CD4-positive, alpha-beta memory T cell (primary cell): ENCODE results near the gene PGM3. TPM values are rescaled to one million over a fixed set of nuclear protein-coding genes. Genes with fewer than 3 reads are reported as not detected.

Experiments
- CTCF ChIA-PET: fragments of 350-600 bp; sonication (Branson Sonifier 250); formaldehyde crosslinking; loops from one replicate; lab custom pipeline; 2021; ENCODE audit warnings: inconsistent platforms; ENCODE audit not compliant: partially characterized antibody; lab: Charles Lee
- POLR2A ChIA-PET: fragments of 350-600 bp; sonication (Branson Sonifier 250); formaldehyde crosslinking; loops from one replicate; lab custom pipeline; 2021; ENCODE audit not compliant: partially characterized antibody; lab: Charles Lee
- DNase-seq, 5 donors: peaks; one replicate each; pipeline versions ENCODE4 v3.0.0 to v3.0.0-alpha.2; 2020 to 2022; ENCODE audit warnings: mixed read lengths in 1 of 5
- H3K27ac ChIP-seq: one replicate; pipeline ENCODE4 v1.7.0; 2013; ENCODE audit warnings: low read depth, low read length
- H3K27me3 ChIP-seq: 2 replicates; pipeline ENCODE4 v1.7.0; 2013; ENCODE audit warnings: mild to moderate bottlenecking, low read length, moderate library complexity; ENCODE audit not compliant: insufficient read depth
- H3K36me3 ChIP-seq: 2 replicates; pipeline ENCODE4 v1.7.0; 2013; ENCODE audit warnings: mild to moderate bottlenecking, low read length, moderate library complexity; ENCODE audit not compliant: insufficient read depth
- H3K4me1 ChIP-seq: 2 replicates; pipeline ENCODE4 v1.7.0; 2013; ENCODE audit warnings: mild to moderate bottlenecking, low read length, moderate library complexity; ENCODE audit not compliant: insufficient read depth
- H3K4me3 ChIP-seq, 2 donors: one replicate each; pipeline ENCODE4 v1.7.0; 2013; ENCODE audit warnings: low read length in 2 of 2, mild to moderate bottlenecking in 1 of 2
- H3K9me3 ChIP-seq, 2 donors: one replicate each; pipeline ENCODE4 v1.7.0; 2013; ENCODE audit warnings: low read length in 2 of 2, control low read depth in 1 of 2; ENCODE audit not compliant: control insufficient read depth in 1 of 2
- H3K27ac Mint-ChIP-seq, 7 donors: one replicate each; pipeline ENCODE4 v1.8.0; 2020 to 2021; ENCODE audit warnings: mixed read lengths in 7 of 7, mild to moderate bottlenecking in 6 of 7, inconsistent platforms in 3 of 7, moderate library complexity in 3 of 7
- H3K27me3 Mint-ChIP-seq, 2 donors: one replicate each; pipeline ENCODE4 v1.8.0; 2020 to 2021; ENCODE audit warnings: mixed read lengths in 2 of 2
- H3K36me3 Mint-ChIP-seq, 2 donors: one replicate each; pipeline ENCODE4 v1.8.0; 2020 to 2021; ENCODE audit warnings: mixed read lengths in 2 of 2, inconsistent platforms in 1 of 2, mild to moderate bottlenecking in 1 of 2
- H3K4me1 Mint-ChIP-seq, 4 donors: one replicate each; pipeline ENCODE4 v1.8.0; 2020 to 2021; ENCODE audit warnings: mixed read lengths in 4 of 4, mild to moderate bottlenecking in 1 of 4
- H3K4me3 Mint-ChIP-seq, 8 donors: one replicate each; pipeline ENCODE4 v1.8.0; 2020 to 2021; ENCODE audit warnings: mixed read lengths in 8 of 8, mild to moderate bottlenecking in 7 of 8, moderate library complexity in 6 of 8, inconsistent platforms in 3 of 8
- H3K9me3 Mint-ChIP-seq, 8 donors: one replicate each; pipeline ENCODE4 v1.8.0; 2020 to 2021; ENCODE audit warnings: mixed read lengths in 8 of 8, mild to moderate bottlenecking in 5 of 8, inconsistent platforms in 3 of 8, moderate library complexity in 1 of 8
- intact Hi-C: fragments of 100-400 bp; cut with micrococcal nuclease; formaldehyde crosslinking; loops from one replicate; pipeline ENCODE4 v1.15.1; 2023
- polyA plus RNA-seq, 2 donors: library from polyadenylated mRNA; unstranded; fragments of 300-500 nt; fragmentation: Illumina TruSeq; gene quantifications; one replicate each; pipeline ENCODE4 v1.2.3, GENCODE V29; 2021
- total RNA-seq, 2 experiments: library from RNA; stranded (reverse); gene quantifications; one replicate each; pipeline ENCODE4 v1.2.3, GENCODE V29; 2021

The PGM3 gene
- total and polyA plus RNA-seq, 4 experiments from 2014 or later, result 2.3 to 39.9 (median 22.1) TPM

DNA sequence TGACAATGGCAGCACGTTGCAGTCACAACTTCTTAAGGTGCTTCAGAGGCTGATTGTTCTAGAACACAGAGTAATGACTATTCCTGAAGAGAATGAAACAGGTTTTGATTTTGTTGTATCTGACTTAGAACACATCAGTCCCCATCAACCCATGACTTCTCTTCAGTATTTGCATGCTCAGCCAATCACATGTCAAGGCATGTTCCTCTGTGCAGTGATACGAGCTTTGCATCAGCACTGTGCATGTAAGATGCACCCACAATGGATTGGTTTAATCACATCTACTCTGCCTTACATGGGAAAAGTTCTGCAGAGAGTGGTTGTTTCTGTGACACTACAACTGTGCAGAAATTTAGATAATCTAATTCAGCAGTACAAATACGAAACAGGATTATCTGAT, 54.3 kb downstream of the PGM3 start:
- H3K27ac ChIP-seq, result no peak overlapping the region
- H3K4me1 Mint-ChIP-seq, result no peaks in the 10 kb centered on the region
- intact Hi-C loops, result no loop called here
- H3K36me3 ChIP-seq, result peaks cover 16% of the 10 kb centered on the region
- H3K27me3 ChIP-seq, result no peaks in the 10 kb centered on the region
- POLR2A ChIA-PET, result no interaction called here
- H3K4me1 ChIP-seq, result no peaks in the 10 kb centered on the region
- peaks cover 47 to 68% of the 10 kb centered on the region in 2 donors for H3K36me3 Mint-ChIP-seq
- no peaks in the 10 kb centered on the region for H3K9me3 ChIP-seq
- H3K4me3 Mint-ChIP-seq, result no peak overlapping the region
- CTCF ChIA-PET, result interaction anchor here (1.3 kb wide), 1 partner anchor 72 kb away, joined by 5 read pairs; the partner anchor contains the start of gene DOP1A
- no peak for DNase-seq
- no peaks in the 10 kb centered on the region for H3K9me3 Mint-ChIP-seq
- no peaks in the 10 kb centered on the region for H3K27me3 Mint-ChIP-seq
- peak overlapping the region in 1 of 7 donors; percentile 36 for H3K27ac Mint-ChIP-seq
- H3K4me3 ChIP-seq, result no peak overlapping the region

DNA sequence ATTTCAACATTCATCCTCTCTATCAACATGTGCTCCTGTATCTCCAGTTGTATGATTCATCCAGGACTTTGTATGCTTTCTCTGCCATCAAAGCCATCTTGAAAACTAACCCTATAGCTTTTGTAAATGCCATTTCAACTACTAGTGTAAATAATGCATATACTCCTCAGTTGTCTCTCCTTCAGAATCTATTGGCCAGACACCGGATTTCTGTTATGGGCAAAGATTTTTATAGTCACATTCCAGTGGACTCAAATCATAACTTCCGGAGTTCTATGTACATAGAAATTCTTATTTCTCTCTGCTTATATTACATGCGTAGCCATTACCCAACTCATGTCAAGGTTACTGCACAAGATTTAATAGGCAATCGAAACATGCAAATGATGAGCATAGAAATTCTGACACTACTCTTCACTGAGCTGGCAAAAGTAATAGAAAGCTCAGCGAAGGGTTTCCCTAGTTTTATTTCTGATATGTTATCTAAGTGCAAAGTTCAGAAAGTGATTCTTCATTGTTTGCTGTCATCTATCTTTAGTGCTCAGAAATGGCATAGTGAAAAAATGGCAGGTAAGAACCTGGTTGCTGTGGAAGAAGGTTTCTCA, 54.8 kb downstream of the PGM3 start:
- Mint-ChIP-seq H3K27me3 (no peaks in the 10 kb centered on the region), H3K4me1 (no peaks in the 10 kb centered on the region), H3K36me3 (peaks cover 42 to 63% of the 10 kb centered on the region in 2 donors), H3K9me3 (no peaks in the 10 kb centered on the region), H3K27ac (no peak overlapping the region), H3K4me3 (no peak overlapping the region)
- no peak overlapping the region for H3K4me3 ChIP-seq
- H3K36me3 ChIP-seq, result peaks cover 16% of the 10 kb centered on the region
- H3K27ac ChIP-seq, result no peak overlapping the region
- no peaks in the 10 kb centered on the region for H3K4me1 ChIP-seq
- no peaks in the 10 kb centered on the region for H3K9me3 ChIP-seq
- intact Hi-C loops, result no loop called here
- ChIA-PET POLR2A (no interaction called here), CTCF (interaction anchor here (0.9 to 1.3 kb wide), 2 partner anchors 71 to 73 kb away, joined by 3 to 5 read pairs; partner anchors contain the start of genes DOP1A and UBE3D)
- DNase-seq, result no peak
- no peaks in the 10 kb centered on the region for H3K27me3 ChIP-seq

DNA sequence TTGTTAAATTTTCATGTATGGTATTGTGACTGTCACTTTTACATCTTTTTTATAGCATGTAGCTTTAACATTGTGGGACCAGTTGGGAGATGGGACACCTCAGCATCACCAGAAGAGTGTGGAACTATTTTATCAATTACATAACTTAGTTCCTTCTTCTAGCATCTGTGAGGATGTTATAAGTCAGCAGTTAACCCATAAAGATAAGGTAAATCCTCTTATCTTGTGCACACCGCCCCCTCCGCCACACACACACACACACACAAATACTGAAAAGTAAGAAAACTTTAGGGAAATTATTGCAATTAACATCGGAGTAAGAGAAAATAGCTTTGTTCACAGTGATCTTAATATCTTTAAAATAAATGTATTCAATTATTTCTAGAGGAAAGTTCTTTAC, 60.9 kb downstream of the PGM3 start:
- intact Hi-C loops, result loop anchor here (5.0 kb wide), 1 partner anchor 35 kb away; no protein-coding TSS in a partner anchor
- POLR2A ChIA-PET, result no interaction called here
- no peak for DNase-seq
- H3K4me3 Mint-ChIP-seq, result no peak overlapping the region
- no peaks in the 10 kb centered on the region for H3K9me3 Mint-ChIP-seq
- Histone ChIP-seq H3K27me3 (no peaks in the 10 kb centered on the region), H3K4me1 (no peaks in the 10 kb centered on the region), H3K9me3 (no peaks in the 10 kb centered on the region), H3K4me3 (no peak overlapping the region), H3K36me3 (peaks cover 18% of the 10 kb centered on the region), H3K27ac (no peak overlapping the region)
- no peaks in the 10 kb centered on the region for H3K27me3 Mint-ChIP-seq
- peak overlapping the region in 2 of 7 donors; percentile 1 to 29 for H3K27ac Mint-ChIP-seq
- CTCF ChIA-PET, result interaction anchor here (2.5 kb wide), 1 partner anchor 65 kb away, joined by 7 read pairs; the partner anchor contains the start of gene DOP1A
- peaks cover 55 to 69% of the 10 kb centered on the region in 2 donors for H3K36me3 Mint-ChIP-seq
- H3K4me1 Mint-ChIP-seq, result no peaks in the 10 kb centered on the region

DNA sequence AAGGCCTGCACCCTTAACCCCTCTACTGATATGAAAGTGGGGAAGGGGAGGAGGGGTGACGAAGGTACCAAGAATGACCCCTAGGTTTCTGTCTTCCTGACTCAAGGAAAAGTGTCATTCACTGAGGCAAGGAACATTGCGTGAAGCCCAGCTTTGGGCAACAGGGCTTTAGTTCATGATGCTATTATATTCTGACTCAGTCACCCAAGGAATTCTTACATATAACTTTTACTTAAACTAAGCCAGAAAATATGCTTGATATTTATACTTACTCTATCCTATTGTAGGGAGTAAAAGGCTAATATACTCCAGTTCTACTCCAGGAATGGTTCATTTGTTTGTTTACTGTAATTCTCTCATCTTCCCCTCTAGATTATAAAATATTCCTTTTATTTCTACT, 65.1 kb downstream of the PGM3 start:
- intact Hi-C loops, result no loop called here
- no peak overlapping the region for H3K27ac Mint-ChIP-seq
- H3K27me3 Mint-ChIP-seq, result no peaks in the 10 kb centered on the region
- no peak overlapping the region for H3K27ac ChIP-seq
- no peaks in the 10 kb centered on the region for H3K9me3 Mint-ChIP-seq
- H3K4me3 ChIP-seq, result no peak overlapping the region
- H3K27me3 ChIP-seq, result no peaks in the 10 kb centered on the region
- no peak for DNase-seq
- H3K36me3 Mint-ChIP-seq, result peaks cover 65 to 82% of the 10 kb centered on the region in 2 donors
- POLR2A ChIA-PET, result no interaction called here
- H3K9me3 ChIP-seq, result no peaks in the 10 kb centered on the region
- no peaks in the 10 kb centered on the region for H3K4me1 ChIP-seq
- no peaks in the 10 kb centered on the region for H3K4me1 Mint-ChIP-seq
- CTCF ChIA-PET, result interaction anchor here (1.2 kb wide), 1 partner anchor 61 kb away, joined by 4 read pairs; the partner anchor contains the start of gene DOP1A
- no peak overlapping the region for H3K4me3 Mint-ChIP-seq
- peaks cover 32% of the 10 kb centered on the region for H3K36me3 ChIP-seq

DNA sequence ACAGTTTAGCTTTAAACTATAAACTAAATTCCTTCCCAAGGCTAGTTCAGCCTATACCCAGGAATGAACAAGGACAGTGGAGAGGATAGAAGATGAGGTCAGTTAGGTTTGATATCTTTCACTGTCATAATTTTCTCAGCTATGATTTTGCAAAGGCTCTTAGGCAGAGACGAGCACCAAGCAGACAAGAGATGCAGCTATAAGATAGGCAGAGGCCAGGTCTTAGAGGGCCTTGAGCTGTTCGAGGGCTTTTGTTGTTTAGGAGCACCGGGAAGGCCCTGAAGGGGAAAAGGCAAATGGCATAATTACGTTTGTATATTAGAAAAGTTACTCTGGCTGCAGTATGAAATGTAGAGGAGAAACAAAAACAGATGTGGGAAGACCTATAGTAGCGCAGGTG, 65.8 kb downstream of the PGM3 start:
- H3K27me3 ChIP-seq, result no peaks in the 10 kb centered on the region
- Mint-ChIP-seq H3K36me3 (peaks cover 65 to 80% of the 10 kb centered on the region in 2 donors), H3K9me3 (no peaks in the 10 kb centered on the region), H3K27ac (peak overlapping the region in 1 of 7 donors; percentile 3), H3K4me3 (no peak overlapping the region), H3K4me1 (no peaks in the 10 kb centered on the region), H3K27me3 (no peaks in the 10 kb centered on the region)
- no peak for DNase-seq
- H3K9me3 ChIP-seq, result no peaks in the 10 kb centered on the region
- intact Hi-C loops, result no loop called here
- no peak overlapping the region for H3K27ac ChIP-seq
- POLR2A ChIA-PET, result no interaction called here
- no peak overlapping the region for H3K4me3 ChIP-seq
- no peaks in the 10 kb centered on the region for H3K4me1 ChIP-seq
- CTCF ChIA-PET, result interaction anchor here (1.2 to 1.3 kb wide), 2 partner anchors 13 to 60 kb away, joined by 3 to 4 read pairs; partner anchors contain the start of gene DOP1A
- peaks cover 32% of the 10 kb centered on the region for H3K36me3 ChIP-seq

DNA sequence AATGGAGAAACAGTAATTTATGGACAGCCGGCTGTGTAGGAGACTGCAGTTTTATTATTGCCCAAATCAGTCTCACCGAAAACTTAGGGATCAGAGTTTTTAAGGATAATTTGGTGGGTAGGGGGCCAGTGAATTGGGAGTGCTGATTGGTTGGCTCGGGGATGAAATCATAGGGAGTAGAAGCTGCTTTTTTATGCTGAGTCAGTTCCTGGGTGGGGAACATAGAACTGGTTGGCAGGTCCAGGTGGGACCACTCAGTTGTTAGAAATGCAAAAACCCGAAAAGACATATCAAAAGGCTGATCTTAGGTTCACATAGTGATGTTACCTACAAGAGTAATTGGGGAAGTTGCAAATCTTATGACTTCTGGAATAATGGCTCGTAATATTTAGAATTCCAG, 66.3 kb downstream of the PGM3 start:
- peaks cover 32% of the 10 kb centered on the region for H3K36me3 ChIP-seq
- H3K36me3 Mint-ChIP-seq, result peaks cover 60 to 80% of the 10 kb centered on the region in 2 donors
- no peaks in the 10 kb centered on the region for H3K27me3 Mint-ChIP-seq
- H3K4me3 Mint-ChIP-seq, result no peak overlapping the region
- POLR2A ChIA-PET, result no interaction called here
- H3K4me1 ChIP-seq, result no peaks in the 10 kb centered on the region
- H3K9me3 Mint-ChIP-seq, result no peaks in the 10 kb centered on the region
- H3K9me3 ChIP-seq, result no peaks in the 10 kb centered on the region
- no peak overlapping the region for H3K4me3 ChIP-seq
- H3K27ac ChIP-seq, result no peak overlapping the region
- CTCF ChIA-PET, result interaction anchor here (1.2 to 1.3 kb wide), 2 partner anchors 14 to 60 kb away, joined by 3 to 4 read pairs; partner anchors contain the start of gene DOP1A
- H3K27me3 ChIP-seq, result no peaks in the 10 kb centered on the region
- intact Hi-C loops, result no loop called here
- H3K4me1 Mint-ChIP-seq, result no peaks in the 10 kb centered on the region
- DNase-seq, result no peak
- no peak overlapping the region for H3K27ac Mint-ChIP-seq

DNA sequence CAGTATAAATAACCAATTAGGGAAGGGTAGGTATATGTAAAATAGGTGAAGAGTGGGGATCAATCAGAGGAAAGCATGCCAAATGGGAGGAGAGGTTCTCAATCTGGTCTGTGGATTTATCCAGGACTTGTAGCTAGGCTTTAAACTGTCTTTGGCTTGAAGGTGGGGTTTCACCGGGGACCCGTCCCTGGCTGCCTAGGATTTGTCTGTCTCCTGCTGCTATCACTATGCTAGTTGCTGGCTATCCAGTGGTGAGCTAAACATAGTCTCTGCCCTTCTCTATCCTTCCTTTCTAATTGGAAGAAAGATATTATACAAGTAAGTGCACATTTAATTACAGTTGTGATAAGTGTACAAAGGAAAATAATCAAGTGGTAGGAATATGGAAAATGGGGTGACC, 66.8 kb downstream of the PGM3 start:
- Histone ChIP-seq H3K9me3 (no peaks in the 10 kb centered on the region), H3K4me3 (no peak overlapping the region), H3K4me1 (no peaks in the 10 kb centered on the region), H3K27me3 (no peaks in the 10 kb centered on the region), H3K27ac (no peak overlapping the region), H3K36me3 (peaks cover 32% of the 10 kb centered on the region)
- Mint-ChIP-seq H3K9me3 (no peaks in the 10 kb centered on the region), H3K4me1 (no peaks in the 10 kb centered on the region), H3K27me3 (no peaks in the 10 kb centered on the region), H3K4me3 (no peak overlapping the region), H3K27ac (peak overlapping the region in 1 of 7 donors; percentile 4), H3K36me3 (peaks cover 57 to 78% of the 10 kb centered on the region in 2 donors)
- DNase-seq, result no peak
- intact Hi-C loops, result no loop called here
- ChIA-PET CTCF (interaction anchor here (1.3 kb wide), 1 partner anchor 14 kb away, joined by 3 read pairs; no protein-coding TSS in a partner anchor), POLR2A (no interaction called here)
